ENCODE results near the gene KIAA0319L. TPM values are rescaled to one million over a fixed set of nuclear protein-coding genes. Genes with fewer than 3 reads are reported as not detected.

Gene KIAA0319L
- total and polyA plus RNA-seq, 4 donors: 27.0 to 107 (median 27.9) TPM

DNA sequence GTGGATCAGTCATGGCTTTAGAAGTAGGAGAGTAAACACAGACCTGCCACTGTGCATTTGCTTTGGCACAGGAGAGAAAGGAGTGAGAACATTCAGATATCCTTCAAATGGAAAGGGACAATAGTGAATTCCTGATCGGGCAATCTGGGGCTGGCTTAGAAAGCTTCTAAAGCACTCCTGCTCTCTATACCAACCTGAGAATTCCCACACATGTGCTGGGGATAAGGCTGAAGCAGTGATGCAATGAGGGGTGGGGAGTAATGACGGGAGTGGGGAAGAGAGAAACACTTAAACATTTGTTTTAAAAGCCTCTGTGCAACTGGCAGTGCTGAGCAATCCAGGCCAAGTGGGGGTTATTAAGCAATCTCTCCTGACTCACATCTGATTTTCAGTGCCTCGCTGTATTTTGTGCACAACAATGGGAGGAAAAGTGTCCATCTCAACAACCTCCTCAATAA lies 108.8 kb downstream of the KIAA0319L start:
- no peak overlapping the region for H3K4me3 ChIP-seq (ENCODE audit: low read depth in 1 of 3, low read length in 3 of 3)
- 43% methylated on average over 3 of the region's 3 CpGs for WGBS
- no peak overlapping the region for H3K9ac ChIP-seq (ENCODE audit: low read depth in 1 of 2, low read length in 2 of 2)
- TF ChIP-seq HNF4A (conservative IDR thresholded peaks at IDR 0.05) (peak; percentile 46 to 49), GABPA (IDR thresholded peaks at IDR 0.05 in 1 of 2, conservative IDR thresholded peaks at IDR 0.05 in 1 of 2) (no peak), HNF4G (IDR thresholded peaks at IDR 0.05) (no peak), RAD21 (IDR thresholded peaks at IDR 0.05) (peak; percentile 8 to 30), NR2F2 (IDR thresholded peaks at IDR 0.05) (no peak), FOXA2 (IDR thresholded peaks at IDR 0.05) (peak; percentile 56), FOXA1 (IDR thresholded peaks at IDR 0.05) (no peak), JUND (IDR thresholded peaks at IDR 0.05) (peak; percentile 75 to 77), EGR1 (IDR thresholded peaks at IDR 0.05; ENCODE audit: low read depth in 2 of 2) (no peak), RXRA (IDR thresholded peaks at IDR 0.05) (peak; percentile 26 to 46), SP1 (IDR thresholded peaks at IDR 0.05) (peak; percentile 44), YY1 (IDR thresholded peaks at IDR 0.05) (peak; percentile 56), TAF1 (conservative IDR thresholded peaks at IDR 0.05) (no peak)
- TF ChIP-seq, protein P1, sequence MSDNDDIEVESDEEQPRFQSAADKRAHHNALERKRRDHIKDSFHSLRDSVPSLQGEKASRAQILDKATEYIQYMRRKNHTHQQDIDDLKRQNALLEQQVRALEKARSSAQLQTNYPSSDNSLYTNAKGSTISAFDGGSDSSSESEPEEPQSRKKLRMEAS (IDR thresholded peaks at IDR 0.05): peak; percentile 86
- TF ChIP-seq, protein P2, sequence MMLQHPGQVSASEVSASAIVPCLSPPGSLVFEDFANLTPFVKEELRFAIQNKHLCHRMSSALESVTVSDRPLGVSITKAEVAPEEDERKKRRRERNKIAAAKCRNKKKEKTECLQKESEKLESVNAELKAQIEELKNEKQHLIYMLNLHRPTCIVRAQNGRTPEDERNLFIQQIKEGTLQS (IDR thresholded peaks at IDR 0.05): peak; percentile 87
- TF ChIP-seq, protein P3, sequence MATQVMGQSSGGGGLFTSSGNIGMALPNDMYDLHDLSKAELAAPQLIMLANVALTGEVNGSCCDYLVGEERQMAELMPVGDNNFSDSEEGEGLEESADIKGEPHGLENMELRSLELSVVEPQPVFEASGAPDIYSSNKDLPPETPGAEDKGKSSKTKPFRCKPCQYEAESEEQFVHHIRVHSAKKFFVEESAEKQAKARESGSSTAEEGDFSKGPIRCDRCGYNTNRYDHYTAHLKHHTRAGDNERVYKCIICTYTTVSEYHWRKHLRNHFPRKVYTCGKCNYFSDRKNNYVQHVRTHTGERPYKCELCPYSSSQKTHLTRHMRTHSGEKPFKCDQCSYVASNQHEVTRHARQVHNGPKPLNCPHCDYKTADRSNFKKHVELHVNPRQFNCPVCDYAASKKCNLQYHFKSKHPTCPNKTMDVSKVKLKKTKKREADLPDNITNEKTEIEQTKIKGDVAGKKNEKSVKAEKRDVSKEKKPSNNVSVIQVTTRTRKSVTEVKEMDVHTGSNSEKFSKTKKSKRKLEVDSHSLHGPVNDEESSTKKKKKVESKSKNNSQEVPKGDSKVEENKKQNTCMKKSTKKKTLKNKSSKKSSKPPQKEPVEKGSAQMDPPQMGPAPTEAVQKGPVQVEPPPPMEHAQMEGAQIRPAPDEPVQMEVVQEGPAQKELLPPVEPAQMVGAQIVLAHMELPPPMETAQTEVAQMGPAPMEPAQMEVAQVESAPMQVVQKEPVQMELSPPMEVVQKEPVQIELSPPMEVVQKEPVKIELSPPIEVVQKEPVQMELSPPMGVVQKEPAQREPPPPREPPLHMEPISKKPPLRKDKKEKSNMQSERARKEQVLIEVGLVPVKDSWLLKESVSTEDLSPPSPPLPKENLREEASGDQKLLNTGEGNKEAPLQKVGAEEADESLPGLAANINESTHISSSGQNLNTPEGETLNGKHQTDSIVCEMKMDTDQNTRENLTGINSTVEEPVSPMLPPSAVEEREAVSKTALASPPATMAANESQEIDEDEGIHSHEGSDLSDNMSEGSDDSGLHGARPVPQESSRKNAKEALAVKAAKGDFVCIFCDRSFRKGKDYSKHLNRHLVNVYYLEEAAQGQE (IDR thresholded peaks at IDR 0.05): no peak
- TF ChIP-seq, protein P4, sequence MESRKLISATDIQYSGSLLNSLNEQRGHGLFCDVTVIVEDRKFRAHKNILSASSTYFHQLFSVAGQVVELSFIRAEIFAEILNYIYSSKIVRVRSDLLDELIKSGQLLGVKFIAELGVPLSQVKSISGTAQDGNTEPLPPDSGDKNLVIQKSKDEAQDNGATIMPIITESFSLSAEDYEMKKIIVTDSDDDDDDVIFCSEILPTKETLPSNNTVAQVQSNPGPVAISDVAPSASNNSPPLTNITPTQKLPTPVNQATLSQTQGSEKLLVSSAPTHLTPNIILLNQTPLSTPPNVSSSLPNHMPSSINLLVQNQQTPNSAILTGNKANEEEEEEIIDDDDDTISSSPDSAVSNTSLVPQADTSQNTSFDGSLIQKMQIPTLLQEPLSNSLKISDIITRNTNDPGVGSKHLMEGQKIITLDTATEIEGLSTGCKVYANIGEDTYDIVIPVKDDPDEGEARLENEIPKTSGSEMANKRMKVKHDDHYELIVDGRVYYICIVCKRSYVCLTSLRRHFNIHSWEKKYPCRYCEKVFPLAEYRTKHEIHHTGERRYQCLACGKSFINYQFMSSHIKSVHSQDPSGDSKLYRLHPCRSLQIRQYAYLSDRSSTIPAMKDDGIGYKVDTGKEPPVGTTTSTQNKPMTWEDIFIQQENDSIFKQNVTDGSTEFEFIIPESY (IDR thresholded peaks at IDR 0.05): peak; percentile 60
- TF ChIP-seq, protein P5, sequence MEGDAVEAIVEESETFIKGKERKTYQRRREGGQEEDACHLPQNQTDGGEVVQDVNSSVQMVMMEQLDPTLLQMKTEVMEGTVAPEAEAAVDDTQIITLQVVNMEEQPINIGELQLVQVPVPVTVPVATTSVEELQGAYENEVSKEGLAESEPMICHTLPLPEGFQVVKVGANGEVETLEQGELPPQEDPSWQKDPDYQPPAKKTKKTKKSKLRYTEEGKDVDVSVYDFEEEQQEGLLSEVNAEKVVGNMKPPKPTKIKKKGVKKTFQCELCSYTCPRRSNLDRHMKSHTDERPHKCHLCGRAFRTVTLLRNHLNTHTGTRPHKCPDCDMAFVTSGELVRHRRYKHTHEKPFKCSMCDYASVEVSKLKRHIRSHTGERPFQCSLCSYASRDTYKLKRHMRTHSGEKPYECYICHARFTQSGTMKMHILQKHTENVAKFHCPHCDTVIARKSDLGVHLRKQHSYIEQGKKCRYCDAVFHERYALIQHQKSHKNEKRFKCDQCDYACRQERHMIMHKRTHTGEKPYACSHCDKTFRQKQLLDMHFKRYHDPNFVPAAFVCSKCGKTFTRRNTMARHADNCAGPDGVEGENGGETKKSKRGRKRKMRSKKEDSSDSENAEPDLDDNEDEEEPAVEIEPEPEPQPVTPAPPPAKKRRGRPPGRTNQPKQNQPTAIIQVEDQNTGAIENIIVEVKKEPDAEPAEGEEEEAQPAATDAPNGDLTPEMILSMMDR (IDR thresholded peaks at IDR 0.05; ENCODE audit: low read depth, low read length, missing input control): no peak
- H3K36me3 ChIP-seq (ENCODE audit: control insufficient read depth in 4 of 4, insufficient read depth in 3 of 4, low read depth in 1 of 4, low read length in 3 of 4): peaks cover under 1 to 32% (median 27%) of the 10 kb centered on the region in 4 donors
- DNase-seq (ENCODE audit: low spot score): no peak
- H3K27me3 ChIP-seq (ENCODE audit: control insufficient read depth in 4 of 4, insufficient read depth in 4 of 4, low read length in 3 of 4): no peaks in the 10 kb centered on the region
- peak overlapping the region; percentile 45 to 77 for H3K27ac ChIP-seq (ENCODE audit: low read depth in 1 of 2, low read length in 2 of 2)
- peaks cover 5 to 31% (median 24%) of the 10 kb centered on the region in 4 donors for H3K4me1 ChIP-seq (ENCODE audit: control insufficient read depth in 4 of 4, insufficient read depth in 4 of 4, low read length in 3 of 4)
- H3K9me3 ChIP-seq (ENCODE audit: control insufficient read depth in 4 of 4, low read length in 3 of 4): no peaks in the 10 kb centered on the region

Measured in liver (tissue), 9 donors.